Fibroblast of upper back skin (primary cell): ENCODE data around the gene NAA10.

Experiments used
- DNase-seq: peaks from one replicate; pipeline ENCODE4 v3.0.0-alpha.2; 2013

The NAA10 gene

GRCh38 chrX:153908219-153908860 lies 26.5 kb downstream of the NAA10 start:
- no peak for DNase-seq

GRCh38 chrX:153907456-153907855 lies 27.4 kb downstream of the NAA10 start:
- no peak for DNase-seq

- no peak for DNase-seq
Measured at GRCh38 chrX:153906126-153906917, 28.5 kb downstream of the NAA10 start.

- DNase-seq: no peak
Measured at GRCh38 chrX:153905481-153906095, 29.2 kb downstream of the NAA10 start.

GRCh38 chrX:153903991-153904957 lies 30.6 kb downstream of the NAA10 start, which contains the start of gene AVPR2:
Gene AVPR2, plus strand, starts transcription at chrX:153904673. Its CDS starts 473 bp downstream, at chrX:153905146.
- DNase-seq: no peak

GRCh38 chrX:153903238-153903980 lies 31.4 kb downstream of the NAA10 start:
- DNase-seq: no peak

GRCh38 chrX:153902385-153902784 lies 32.5 kb downstream of the NAA10 start:
- no peak for DNase-seq

- DNase-seq: no peak
Measured at GRCh38 chrX:153901753-153902140, 33.1 kb downstream of the NAA10 start.

GRCh38 chrX:153900831-153901752 lies 33.7 kb downstream of the NAA10 start:
- DNase-seq: peak; percentile 87

GRCh38 chrX:153897899-153898298 lies 36.9 kb downstream of the NAA10 start:
- no peak for DNase-seq

- DNase-seq: no peak
Measured at GRCh38 chrX:153889123-153889522, 45.7 kb downstream of the NAA10 start.

- no peak for DNase-seq
Measured at GRCh38 chrX:153888344-153888743, 46.5 kb downstream of the NAA10 start.

GRCh38 chrX:153887385-153887784 lies 47.5 kb downstream of the NAA10 start:
- no peak for DNase-seq

GRCh38 chrX:153886915-153887314 lies 47.9 kb downstream of the NAA10 start:
- DNase-seq: no peak

- no peak for DNase-seq
Measured at GRCh38 chrX:153885968-153886903, 48.6 kb downstream of the NAA10 start, which contains the start of gene L1CAM. Gene L1CAM, minus strand, starts transcription at chrX:153886173. Its CDS starts 10,337 bp downstream, at chrX:153875836.

- no peak for DNase-seq
Measured at GRCh38 chrX:153885208-153885787, 49.5 kb downstream of the NAA10 start.

- DNase-seq: no peak
Measured at GRCh38 chrX:153884590-153884989, 50.2 kb downstream of the NAA10 start.

- DNase-seq: no peak
Measured at GRCh38 chrX:153884136-153884535, 50.7 kb downstream of the NAA10 start.
